Stomach (tissue), 9 donors: ENCODE results near the gene WHRN. TPM values are rescaled to one million over a fixed set of nuclear protein-coding genes. Genes with fewer than 3 reads are reported as not detected.

Experiments used
- DNase-seq, 2 donors: peaks; one replicate each; pipeline versions ENCODE4 v3.0.0 to v3.0.0-alpha.2; 2013 to 2019
- H3K27ac ChIP-seq, 5 donors: fragments of 200-600 bp in 4 of 5; sonication (generic) in 4 of 5; one replicate each; pipeline ENCODE4 v1.5.1; 2013 to 2019; ENCODE audit warnings: mild to moderate bottlenecking in 1 of 5, moderate library complexity in 1 of 5
- H3K27me3 ChIP-seq, 3 donors: fragments of 200-600 bp; sonication (generic); one replicate each; pipeline ENCODE4 v1.5.1; 2017 to 2019; ENCODE audit warnings: mixed run types in 1 of 3
- H3K36me3 ChIP-seq, 4 donors: fragments of 200-600 bp; sonication (generic); 1 replicate in 3 of 4; 2 replicates in 1 of 4; pipeline ENCODE4 v1.5.1; 2016 to 2019
- H3K4me1 ChIP-seq, 4 donors: fragments of 200-600 bp; sonication (generic); one replicate each; pipeline ENCODE4 v1.5.1; 2016 to 2019
- H3K4me3 ChIP-seq, 4 donors: fragments of 200-600 bp; sonication (generic) in 3 of 4; one replicate each; pipeline ENCODE4 v1.5.1; 2016 to 2019; ENCODE audit warnings: mild to moderate bottlenecking in 1 of 4
- H3K9me3 ChIP-seq, 4 donors: fragments of 200-600 bp; sonication (generic); one replicate each; pipeline ENCODE4 v1.5.1; 2016 to 2019
- EP300 ChIP-seq: sonication (generic); formaldehyde crosslinking; IDR thresholded peaks from one replicate; pipeline ENCODE4 v1.6.1; 2017; ENCODE audit warnings: antibody characterized with exemption
- POLR2A ChIP-seq, 4 donors: fragments of 450-650 bp; IDR thresholded peaks; one replicate each; pipeline ENCODE4 v1.6.1; 2016; ENCODE audit warnings: antibody characterized with exemption in 4 of 4, control low read depth in 2 of 4, mild to moderate bottlenecking in 1 of 4, moderate library complexity in 1 of 4
- POLR2AphosphoS5 ChIP-seq, 3 donors: sonication (generic); formaldehyde crosslinking; IDR thresholded peaks; one replicate each; pipeline ENCODE4 v1.6.1; 2016; ENCODE audit warnings: antibody characterized with exemption in 3 of 3
- WGBS, 5 donors: extraction: QIAGEN DNeasy Blood & Tissue Kit in 3 of 5; methylation state at CpG; one replicate each; pipeline versions ENCODE4 v1.1.5 to v1.1.7; 2013 to 2018; 5-methylcytosine and 5-hydroxymethylcytosine counted together
- intact Hi-C: fragments of 100-400 bp; cut with DNase I; formaldehyde crosslinking; loops from one replicate; pipeline ENCODE4 v1.15.1; 2023; ENCODE audit warnings: low total_unique reads
- polyA plus RNA-seq, 3 donors: library from polyadenylated mRNA; stranded (reverse); fragments of 200-250 nt; gene quantifications; one replicate each; pipeline ENCODE4 v1.2.3, GENCODE V29; 2013
- total RNA-seq, 5 donors: library from RNA; depleted of rRNA; stranded (reverse); fragments of >200 nt; gene quantifications; one replicate each; pipeline versions ENCODE4 v1.1.0 to v1.2.3, GENCODE V29; 2014 to 2016
- TF ChIP-seq, protein P1 (sequence below), 7 experiments: fragments of 450-650 bp in 4 of 7; fragments of 200-600 bp in 3 of 7; sonication (generic) in 3 of 7; IDR thresholded peaks; one replicate each; pipeline ENCODE4 v1.5.1; 2016 to 2019; ENCODE audit warnings: antibody characterized with exemption in 7 of 7, control low read depth in 2 of 7, mild to moderate bottlenecking in 1 of 7
- donor health status: healthy with polysubstance abuse.
- donor health status: Bipolar disorder and iron deficiency.
- donor health status: healthy.

WHRN gene
- total and polyA plus RNA-seq, 8 donors: 2.3 to 70.1 (median 4.8) TPM

DNA sequence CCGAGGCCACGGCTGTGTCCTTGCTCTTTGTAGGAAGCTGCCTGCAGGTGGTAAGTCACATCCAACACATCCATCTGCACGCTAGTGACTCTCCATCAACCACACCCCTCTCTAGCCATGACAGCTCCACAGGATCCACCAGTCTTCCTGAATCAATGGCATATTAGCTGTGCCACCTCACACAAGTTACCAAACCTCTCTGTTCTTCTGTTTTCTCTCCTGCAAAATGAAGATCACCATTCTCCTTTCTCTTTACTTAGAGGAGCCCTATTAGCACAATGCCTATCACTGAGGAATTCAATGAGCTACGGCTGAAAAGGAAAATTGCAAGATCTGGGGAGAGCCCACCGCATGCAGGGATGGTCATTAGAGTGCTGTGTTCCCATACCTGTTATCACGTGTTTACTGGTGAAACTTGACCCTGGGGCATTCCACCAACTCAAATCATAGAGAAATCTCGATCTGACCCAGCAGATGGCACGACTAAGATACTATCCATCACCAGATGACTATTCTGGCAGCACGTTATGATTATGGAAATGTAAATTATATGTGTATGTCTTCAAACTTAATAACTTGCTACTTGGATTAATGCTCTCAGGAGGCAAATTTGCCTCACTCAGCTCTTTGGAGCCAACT, 20.9 kb downstream of the WHRN start:
- Histone ChIP-seq H3K4me3 (no peak overlapping the region), H3K9me3 (no peaks in the 10 kb centered on the region), H3K36me3 (no peaks in the 10 kb centered on the region), H3K27ac (no peak overlapping the region), H3K27me3 (no peaks in the 10 kb centered on the region), H3K4me1 (peaks cover 0 to 14% (median 4%) of the 10 kb centered on the region in 4 donors)
- WGBS, 5 donors: 55 to 62% (median 57%) methylated on average over 9 of the region's 9 CpGs
- TF ChIP-seq POLR2A (IDR thresholded peaks at IDR 0.05): no peak
- TF ChIP-seq EP300: no peak
- no peak for TF ChIP-seq POLR2AphosphoS5 (IDR thresholded peaks at IDR 0.05)
- TF ChIP-seq, protein P1, sequence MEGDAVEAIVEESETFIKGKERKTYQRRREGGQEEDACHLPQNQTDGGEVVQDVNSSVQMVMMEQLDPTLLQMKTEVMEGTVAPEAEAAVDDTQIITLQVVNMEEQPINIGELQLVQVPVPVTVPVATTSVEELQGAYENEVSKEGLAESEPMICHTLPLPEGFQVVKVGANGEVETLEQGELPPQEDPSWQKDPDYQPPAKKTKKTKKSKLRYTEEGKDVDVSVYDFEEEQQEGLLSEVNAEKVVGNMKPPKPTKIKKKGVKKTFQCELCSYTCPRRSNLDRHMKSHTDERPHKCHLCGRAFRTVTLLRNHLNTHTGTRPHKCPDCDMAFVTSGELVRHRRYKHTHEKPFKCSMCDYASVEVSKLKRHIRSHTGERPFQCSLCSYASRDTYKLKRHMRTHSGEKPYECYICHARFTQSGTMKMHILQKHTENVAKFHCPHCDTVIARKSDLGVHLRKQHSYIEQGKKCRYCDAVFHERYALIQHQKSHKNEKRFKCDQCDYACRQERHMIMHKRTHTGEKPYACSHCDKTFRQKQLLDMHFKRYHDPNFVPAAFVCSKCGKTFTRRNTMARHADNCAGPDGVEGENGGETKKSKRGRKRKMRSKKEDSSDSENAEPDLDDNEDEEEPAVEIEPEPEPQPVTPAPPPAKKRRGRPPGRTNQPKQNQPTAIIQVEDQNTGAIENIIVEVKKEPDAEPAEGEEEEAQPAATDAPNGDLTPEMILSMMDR (IDR thresholded peaks at IDR 0.05): no peak
- intact Hi-C loops: loop anchor here (5.0 kb wide), 1 partner anchor 168 kb away; no protein-coding TSS in a partner anchor
- DNase-seq: no peak

DNA sequence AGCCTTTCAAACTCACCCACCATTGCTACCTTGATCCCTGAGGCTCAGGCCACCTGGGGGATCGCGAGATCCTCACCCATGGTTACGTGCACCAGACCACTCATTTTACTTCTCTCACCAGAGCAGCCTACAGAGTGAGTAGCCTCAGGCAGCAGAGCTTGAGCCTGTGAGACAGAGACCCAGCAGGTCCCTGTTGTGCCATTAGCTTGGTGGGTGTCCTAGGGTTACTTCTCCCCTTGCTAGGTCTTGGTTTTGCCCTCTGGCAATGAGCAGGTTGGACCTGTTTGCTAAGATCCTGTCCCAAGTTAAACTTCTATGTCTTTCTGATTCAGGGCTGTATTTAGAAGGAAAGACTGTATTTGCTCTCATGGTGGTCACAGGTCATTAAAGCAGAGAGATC, 21.8 kb downstream of the WHRN start:
- TF ChIP-seq EP300 (no peak), POLR2A (IDR thresholded peaks at IDR 0.05) (no peak), POLR2AphosphoS5 (IDR thresholded peaks at IDR 0.05) (no peak)
- TF ChIP-seq, protein P1 (IDR thresholded peaks at IDR 0.05): no peak
- no peak for DNase-seq
- H3K36me3 ChIP-seq: peaks cover 0 to under 1% (median 0%) of the 10 kb centered on the region in 4 donors
- H3K4me1 ChIP-seq: peaks cover 0 to 14% (median 4%) of the 10 kb centered on the region in 4 donors
- no peak overlapping the region for H3K4me3 ChIP-seq
- no peaks in the 10 kb centered on the region for H3K27me3 ChIP-seq
- 90 to 100% (median 93%) methylated on average over 3 of the region's 3 CpGs for WGBS, 5 donors
- intact Hi-C loops: loop anchor here (5.0 kb wide), 1 partner anchor 169 kb away; no protein-coding TSS in a partner anchor
- no peaks in the 10 kb centered on the region for H3K9me3 ChIP-seq
- no peak overlapping the region for H3K27ac ChIP-seq

DNA sequence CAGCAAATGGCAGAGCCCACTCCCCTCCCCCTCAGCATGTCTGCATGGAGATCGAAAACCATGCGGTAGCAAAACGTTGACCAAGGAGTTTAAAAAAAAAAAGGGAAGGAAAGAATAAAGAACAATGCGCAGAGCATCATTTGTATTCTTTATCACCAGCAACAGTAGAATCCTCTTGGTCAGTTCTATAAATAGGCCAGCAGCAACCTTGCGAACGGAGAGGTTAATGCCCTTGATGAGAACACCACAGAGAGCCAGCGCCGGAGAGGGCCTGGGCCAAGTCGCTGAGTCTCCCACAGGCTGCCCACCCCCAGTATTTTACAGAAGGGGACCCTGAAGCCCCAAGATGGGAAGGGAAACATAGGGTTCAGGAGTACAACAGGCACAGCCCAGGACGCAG, 22.7 kb downstream of the WHRN start:
- H3K27ac ChIP-seq: no peak overlapping the region
- peaks cover 0 to 15% (median 4%) of the 10 kb centered on the region in 4 donors for H3K4me1 ChIP-seq
- H3K36me3 ChIP-seq: peaks cover 0 to 10% (median 4%) of the 10 kb centered on the region in 4 donors
- WGBS, 5 donors: 59 to 71% (median 63%) methylated on average over 10 of the region's 10 CpGs
- no peaks in the 10 kb centered on the region for H3K9me3 ChIP-seq
- H3K4me3 ChIP-seq: no peak overlapping the region
- TF ChIP-seq POLR2AphosphoS5 (IDR thresholded peaks at IDR 0.05) (no peak), EP300 (no peak), POLR2A (IDR thresholded peaks at IDR 0.05) (no peak)
- TF ChIP-seq, protein P1 (IDR thresholded peaks at IDR 0.05): no peak
- DNase-seq: no peak
- H3K27me3 ChIP-seq: no peaks in the 10 kb centered on the region
- intact Hi-C loops: loop anchor here (5.0 kb wide), 1 partner anchor 170 kb away; no protein-coding TSS in a partner anchor

DNA sequence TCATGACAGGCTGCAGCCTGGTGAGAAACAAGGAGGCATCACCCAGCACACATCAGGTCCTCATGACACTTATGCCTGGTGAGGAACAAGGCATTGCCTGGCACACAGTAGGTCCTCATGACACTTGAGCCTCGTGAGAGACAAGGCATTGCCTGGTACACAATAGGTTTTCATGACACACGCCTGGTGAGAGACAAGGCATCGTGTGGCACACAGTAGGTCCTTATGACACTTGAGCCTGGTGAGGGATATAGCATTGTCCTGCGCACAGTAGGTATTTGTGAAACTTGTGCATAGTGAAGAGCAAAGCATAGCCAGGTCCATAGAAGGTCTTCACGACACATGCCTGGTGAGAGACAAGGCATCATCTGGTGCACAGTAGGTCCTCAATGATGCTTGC, 23.5 kb downstream of the WHRN start:
- no peak overlapping the region for H3K4me3 ChIP-seq
- 77 to 97% (median 87%) methylated on average over 4 to 5 of the region's 5 CpGs for WGBS, 5 donors
- intact Hi-C loops: loop anchor here (5.0 kb wide), 1 partner anchor 171 kb away; no protein-coding TSS in a partner anchor
- peaks cover 0 to 17% (median 7%) of the 10 kb centered on the region in 4 donors for H3K36me3 ChIP-seq
- DNase-seq: no peak
- H3K9me3 ChIP-seq: no peaks in the 10 kb centered on the region
- H3K27me3 ChIP-seq: no peaks in the 10 kb centered on the region
- H3K27ac ChIP-seq: no peak overlapping the region
- TF ChIP-seq, protein P1 (IDR thresholded peaks at IDR 0.05): no peak
- TF ChIP-seq EP300 (no peak), POLR2A (IDR thresholded peaks at IDR 0.05) (no peak), POLR2AphosphoS5 (IDR thresholded peaks at IDR 0.05) (no peak)
- H3K4me1 ChIP-seq: peaks cover 0 to 18% (median 8%) of the 10 kb centered on the region in 4 donors
